Pancreas (tissue), 10 donors: ENCODE measurements around the gene CLDN22. TPM values are rescaled to one million over a fixed set of nuclear protein-coding genes. Genes with fewer than 3 reads are reported as not detected.
A peak's percentile ranks its signal among the peaks of the same experiment; 100 is the strongest.

Experiments
- ATAC-seq, 4 donors: fragments of 200-7000 bp; cut with Tn5 transposase; one replicate each; pipeline versions ENCODE4 v1.8.0 to v1.9.1; 2020; ENCODE audit warnings: mild to moderate bottlenecking in 4 of 4, moderate library complexity in 4 of 4
- DNase-seq, 6 donors: peaks; one replicate each; pipeline ENCODE4 v3.0.0-alpha.2; 2020
- FAIRE-seq: peaks from 2 replicates; lab custom pipeline; 2012; peaks lifted over from hg19 to GRCh38; lab: Jason Lieb, UNC
- H3K27ac ChIP-seq, 4 donors: fragments of 200-600 bp; sonication (generic); 1 replicate in 3 of 4; 2 replicates in 1 of 4; pipeline versions ENCODE4 v1.5.0 to v1.8.0; 2020
- H3K27me3 ChIP-seq, 4 donors: fragments of 200-600 bp; one replicate each; pipeline ENCODE4 v1.8.0; 2021
- H3K36me3 ChIP-seq, 3 donors: fragments of 200-600 bp; sonication (generic) in 1 of 3; one replicate each; pipeline versions ENCODE4 v1.5.0 to v1.8.0; 2020 to 2021
- H3K4me1 ChIP-seq, 3 donors: fragments of 200-600 bp; one replicate each; pipeline ENCODE4 v1.8.0; 2021
- H3K4me3 ChIP-seq, 4 donors: fragments of 200-600 bp; sonication (generic) in 2 of 4; one replicate each; pipeline versions ENCODE4 v1.5.0 to v1.8.0; 2020 to 2021
- H3K9me3 ChIP-seq, 4 donors: fragments of 200-600 bp; one replicate each; pipeline ENCODE4 v1.8.0; 2021
- CTCF ChIP-seq, 4 donors: fragments of 200-600 bp; sonication (generic) in 3 of 4; IDR thresholded peaks; one replicate each; pipeline versions ENCODE4 v1.5.0 to v1.8.0; 2021; ENCODE audit warnings: antibody characterized with exemption in 4 of 4
- WGBS, 2 donors: extraction: QIAGEN DNeasy Blood & Tissue Kit; methylation state at CpG; one replicate each; pipeline ENCODE4 v1.1.7; 2013; 5-methylcytosine and 5-hydroxymethylcytosine counted together
- intact Hi-C, 3 donors: fragments of 100-400 bp; cut with DNase I; formaldehyde crosslinking; loops; one replicate each; pipeline versions ENCODE4 v1.11.1 to v1.14.2; 2022
- polyA plus RNA-seq, 2 donors: library from polyadenylated mRNA; stranded (reverse); fragments of 200-250 nt; gene quantifications; one replicate each; pipeline ENCODE4 v1.2.3, GENCODE V29; 2013
- total RNA-seq, 6 donors: library from RNA; stranded (reverse); fragmentation: NEBNext Ultra II Directional in 4 of 6; extraction: Animal tissue kit (Norgen Biotek cat#: 25700) in 4 of 6; gene quantifications; one replicate each; pipeline versions ENCODE4 v1.2.1 to v1.2.4, GENCODE V29; 2021 to 2023
- donor health status: healthy with polysubstance abuse.
- donor health status: DM: no; HTN: no; CAD: no; lungs with moderate emphysema.
- donor health status: DM: no; HTN: no; CAD: no.
- donor health status: control.
- donor health status: control.
- donor health status: Bipolar disorder and iron deficiency.
- donor health status: DM: yes; HTN: yes; CAD: no.
- donor health status: DM: no; HTN: no; CAD: no.
- donor health status: DM: no; HTN: no; CAD: no.
- donor health status: DM: yes; HTN: yes; CAD: no.

The CLDN22 gene
- total and polyA plus RNA-seq, 8 donors: 0.02 TPM; not detected in 7

- no peak overlapping the region for H3K27ac ChIP-seq
- no peaks in the 10 kb centered on the region for H3K36me3 ChIP-seq
- FAIRE-seq: no peak
- TF ChIP-seq CTCF (IDR thresholded peaks at IDR 0.05): no peak
- no peaks in the 10 kb centered on the region for H3K4me1 ChIP-seq
- no peaks in the 10 kb centered on the region for H3K27me3 ChIP-seq
- ATAC-seq: no peak
- no peaks in the 10 kb centered on the region for H3K9me3 ChIP-seq
- intact Hi-C loops: no loop called here
- no peak for DNase-seq
- H3K4me3 ChIP-seq: no peak overlapping the region
- WGBS, 2 donors: 93 to 98% methylated on average over 7 of the region's 7 CpGs
Observed at GRCh38 chr4:183343730-183344129, 23.7 kb upstream of the CLDN22 start.

DNA sequence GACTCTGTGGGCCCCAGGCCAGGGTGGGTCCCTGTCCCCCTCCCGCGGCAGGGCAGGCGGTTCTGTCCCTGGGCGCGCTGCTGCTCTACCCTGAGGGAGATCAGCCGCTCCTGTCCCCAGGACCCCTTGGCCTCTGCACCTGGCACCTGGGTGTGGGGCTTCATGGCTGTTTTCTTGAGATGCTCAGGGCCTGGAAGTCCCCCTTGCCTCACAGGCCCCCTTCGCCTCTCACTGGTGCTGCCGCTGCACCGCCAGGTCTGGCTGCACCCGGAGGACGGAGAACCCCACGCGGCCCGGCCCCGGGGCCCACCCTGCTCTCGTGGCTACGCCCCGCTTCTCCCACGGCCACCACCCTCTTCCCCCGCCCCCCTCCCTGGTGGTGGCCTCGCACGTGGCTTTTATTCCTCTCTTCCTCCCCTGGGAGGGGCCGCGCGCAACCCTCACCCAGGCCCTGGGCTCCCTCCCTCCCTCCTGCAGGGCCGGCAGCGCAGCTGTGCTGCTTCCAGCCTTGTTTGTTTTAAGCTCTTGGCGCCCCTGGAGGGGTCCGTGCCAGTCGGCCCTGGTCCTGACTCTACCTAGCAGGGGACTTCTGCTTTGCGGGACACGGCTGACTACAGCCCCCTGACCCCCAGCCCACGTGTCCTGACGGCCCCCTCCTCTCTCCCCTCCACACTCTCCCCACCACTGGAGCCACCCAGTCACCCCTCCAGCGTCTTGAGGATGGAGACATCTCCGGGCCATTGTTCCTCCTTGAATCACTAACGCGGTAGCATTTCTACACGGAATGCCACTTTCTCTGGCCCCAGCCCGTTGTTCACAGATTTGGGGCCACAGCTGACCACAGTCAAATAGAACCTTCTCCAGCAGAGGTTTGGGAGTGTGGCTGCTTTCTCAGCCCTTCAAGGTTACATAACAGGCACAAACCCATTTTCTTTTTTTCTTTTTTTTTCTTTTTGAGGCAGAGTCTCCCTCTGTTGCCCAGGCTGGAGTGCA, 22.8 kb upstream of the CLDN22 start:
- DNase-seq (peak in 5 of 6 donors; percentile 19 to 67 (median 29)), ATAC-seq (peak; percentile 53 to 88 (median 69))

GRCh38 chr4:183337833-183338232, 17.8 kb upstream of the CLDN22 start:
- 57% methylated on average over 7 of the region's 7 CpGs for WGBS, 2 donors
- no peak for TF ChIP-seq CTCF (IDR thresholded peaks at IDR 0.05)
- no peak overlapping the region for H3K4me3 ChIP-seq
- H3K27ac ChIP-seq: no peak overlapping the region
- FAIRE-seq (no peak), DNase-seq (no peak), ATAC-seq (peak in 3 of 4 donors; percentile 38 to 53 (median 41))
- H3K36me3 ChIP-seq: no peaks in the 10 kb centered on the region
- intact Hi-C loops: no loop called here
- peaks cover 0 to 7% (median 0%) of the 10 kb centered on the region in 3 donors for H3K4me1 ChIP-seq
- no peaks in the 10 kb centered on the region for H3K9me3 ChIP-seq
- H3K27me3 ChIP-seq: no peaks in the 10 kb centered on the region

More for the DNA sequence above, 22.8 kb upstream of the CLDN22 start:
- Histone ChIP-seq H3K36me3 (no peaks in the 10 kb centered on the region), H3K27ac (no peak overlapping the region), H3K4me3 (no peak overlapping the region), H3K27me3 (no peaks in the 10 kb centered on the region), H3K9me3 (no peaks in the 10 kb centered on the region), H3K4me1 (no peaks in the 10 kb centered on the region)
- TF ChIP-seq CTCF (IDR thresholded peaks at IDR 0.05): no peak
- intact Hi-C loops: no loop called here
- WGBS, 2 donors: 27 to 29% methylated on average over 39 to 40 of the region's 40 CpGs
- FAIRE-seq: no peak

DNA sequence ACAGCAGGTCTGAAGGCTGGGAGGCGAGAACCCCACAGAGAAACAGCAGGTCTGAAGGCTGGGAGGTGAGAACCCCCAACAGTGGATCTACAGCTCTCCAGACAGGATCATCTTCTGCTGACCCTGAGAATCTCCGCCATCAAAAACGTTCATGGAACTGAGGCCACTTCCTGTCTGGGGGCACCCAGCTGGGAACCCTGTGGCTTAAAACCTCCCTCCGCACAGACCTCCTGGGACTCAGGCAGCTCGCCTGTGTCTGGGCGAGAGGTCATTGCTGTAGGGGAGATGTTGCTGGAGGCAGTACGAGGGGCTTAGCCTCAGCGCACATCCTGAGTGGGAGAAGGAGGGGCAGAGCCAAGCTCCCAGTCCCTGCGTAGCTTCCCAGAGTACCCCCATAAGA, 17.3 kb upstream of the CLDN22 start:
- 83 to 90% methylated on average over 9 of the region's 9 CpGs for WGBS, 2 donors
- Histone ChIP-seq H3K9me3 (no peaks in the 10 kb centered on the region), H3K27ac (no peak overlapping the region), H3K36me3 (no peaks in the 10 kb centered on the region), H3K27me3 (no peaks in the 10 kb centered on the region), H3K4me3 (no peak overlapping the region), H3K4me1 (peaks cover 0 to 7% (median 0%) of the 10 kb centered on the region in 3 donors)
- no peak for TF ChIP-seq CTCF (IDR thresholded peaks at IDR 0.05)
- intact Hi-C loops: no loop called here
- ATAC-seq (no peak), FAIRE-seq (no peak), DNase-seq (no peak)
